Body of pancreas (tissue), 4 donors: ENCODE measurements around the gene TLNRD1.

Experiments
- POLR2A ChIP-seq, 3 donors: fragments of 450-650 bp; IDR thresholded peaks; one replicate each; pipeline ENCODE4 v1.6.1; 2016; ENCODE audit warnings: antibody characterized with exemption in 3 of 3, mild to moderate bottlenecking in 2 of 3
- TF ChIP-seq, protein P1 (sequence below), 7 experiments: fragments of 450-650 bp in 4 of 7; fragments of 200-600 bp in 3 of 7; sonication (generic) in 3 of 7; IDR thresholded peaks; one replicate each; pipeline ENCODE4 v1.5.1; 2016 to 2019; ENCODE audit warnings: antibody characterized with exemption in 7 of 7

- TF ChIP-seq POLR2A (IDR thresholded peaks at IDR 0.05) = no peak
- TF ChIP-seq, protein P1, sequence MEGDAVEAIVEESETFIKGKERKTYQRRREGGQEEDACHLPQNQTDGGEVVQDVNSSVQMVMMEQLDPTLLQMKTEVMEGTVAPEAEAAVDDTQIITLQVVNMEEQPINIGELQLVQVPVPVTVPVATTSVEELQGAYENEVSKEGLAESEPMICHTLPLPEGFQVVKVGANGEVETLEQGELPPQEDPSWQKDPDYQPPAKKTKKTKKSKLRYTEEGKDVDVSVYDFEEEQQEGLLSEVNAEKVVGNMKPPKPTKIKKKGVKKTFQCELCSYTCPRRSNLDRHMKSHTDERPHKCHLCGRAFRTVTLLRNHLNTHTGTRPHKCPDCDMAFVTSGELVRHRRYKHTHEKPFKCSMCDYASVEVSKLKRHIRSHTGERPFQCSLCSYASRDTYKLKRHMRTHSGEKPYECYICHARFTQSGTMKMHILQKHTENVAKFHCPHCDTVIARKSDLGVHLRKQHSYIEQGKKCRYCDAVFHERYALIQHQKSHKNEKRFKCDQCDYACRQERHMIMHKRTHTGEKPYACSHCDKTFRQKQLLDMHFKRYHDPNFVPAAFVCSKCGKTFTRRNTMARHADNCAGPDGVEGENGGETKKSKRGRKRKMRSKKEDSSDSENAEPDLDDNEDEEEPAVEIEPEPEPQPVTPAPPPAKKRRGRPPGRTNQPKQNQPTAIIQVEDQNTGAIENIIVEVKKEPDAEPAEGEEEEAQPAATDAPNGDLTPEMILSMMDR (IDR thresholded peaks at IDR 0.05) = no peak
Measured at GRCh38 chr15:81049835-81050234, 49.1 kb downstream of the TLNRD1 start.
